HG02678 (cell line): Measurements from ENCODE around the gene ZNF335.
A peak's percentile ranks its signal among the peaks of the same experiment; 100 is the strongest.
"Not testable (repeated sequence)": the region's sequence is repeated elsewhere in the genome, so short reads cannot be mapped to it uniquely, and the experiment has no call there.

ENCODE experiments used
- ATAC-seq: cut with Tn5 transposase; IDR thresholded peaks from one replicate; pipeline ENCODE4 v1.9.1; 2021; ENCODE audit warnings: mild to moderate bottlenecking, moderate library complexity; ENCODE audit not compliant: unreplicated experiment

The ZNF335 gene

DNA sequence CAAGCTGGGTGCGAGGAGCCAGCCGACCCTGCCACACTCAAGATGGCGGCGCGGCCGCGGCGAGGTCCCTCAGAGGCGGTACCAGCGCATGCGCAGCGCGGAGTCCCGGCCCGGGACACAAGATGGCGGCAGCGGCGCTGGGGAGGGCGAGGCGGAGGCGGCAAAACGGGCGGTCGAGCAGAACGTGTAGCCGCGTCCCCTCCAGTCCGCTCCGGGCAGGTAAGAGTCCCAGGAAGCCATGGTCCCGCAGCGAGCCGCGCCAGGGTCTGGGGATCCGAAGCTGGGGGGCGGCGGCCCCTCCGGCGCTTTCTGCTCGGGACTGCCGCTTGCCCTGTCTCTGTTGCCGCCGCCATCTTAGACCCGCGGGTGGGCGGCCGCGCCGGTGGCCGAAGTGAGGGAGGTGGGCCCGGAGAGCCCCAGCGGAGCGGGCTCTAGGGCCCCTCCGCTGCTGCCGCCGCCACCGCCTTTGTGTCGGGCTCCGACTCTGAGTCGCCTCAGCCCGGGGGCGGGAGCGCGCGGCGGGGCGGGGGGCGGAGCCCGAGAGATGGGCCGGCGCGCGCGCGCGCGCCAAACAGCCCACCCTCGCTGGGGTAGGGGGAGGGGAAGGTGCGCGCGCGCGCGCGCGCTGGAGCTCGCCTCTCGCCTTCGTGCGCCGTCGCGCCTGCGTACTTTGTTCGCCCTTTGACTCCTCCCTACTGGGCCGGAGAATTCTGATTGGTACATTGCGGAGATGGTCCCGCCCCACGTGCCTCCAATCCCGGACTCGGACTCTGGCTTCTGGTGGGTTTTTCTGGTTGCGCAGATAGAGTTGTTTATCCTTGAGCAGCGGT is 37.2 kb downstream of the ZNF335 start, which contains the start of gene PCIF1:
PCIF1 (plus strand) TSS at position 98 of the 830 bp plus-strand sequence. CDS start 4,317 bp downstream, outside the sequence.
- peak; percentile 74 for ATAC-seq

DNA sequence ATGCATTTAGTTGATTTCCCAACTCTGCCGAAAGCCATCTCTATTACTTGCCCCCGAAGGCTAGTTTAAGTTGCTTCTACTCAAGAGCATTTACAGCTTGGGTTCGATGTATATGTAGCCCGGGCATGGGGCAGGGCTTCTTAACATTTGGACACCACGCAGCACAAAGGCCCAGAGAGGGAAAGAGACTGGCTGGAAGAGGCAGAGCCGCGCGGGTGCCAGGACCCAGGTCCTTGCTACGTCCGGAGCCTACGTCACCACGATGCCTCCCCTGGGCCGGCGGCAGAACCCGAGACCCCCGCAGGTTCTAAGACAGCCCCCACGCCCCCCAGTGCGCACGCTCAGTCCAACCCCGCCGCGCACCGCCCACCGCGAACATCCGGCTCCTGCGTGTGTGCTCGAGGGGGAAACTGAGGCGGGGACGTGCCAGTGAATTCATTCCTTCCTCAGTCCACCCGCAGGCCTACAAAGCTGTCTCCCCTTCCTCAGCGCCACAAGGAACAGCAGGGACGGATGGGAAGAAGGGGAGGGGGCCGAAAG is 37.9 kb downstream of the ZNF335 start:
- ATAC-seq, result peak; percentile 12

DNA sequence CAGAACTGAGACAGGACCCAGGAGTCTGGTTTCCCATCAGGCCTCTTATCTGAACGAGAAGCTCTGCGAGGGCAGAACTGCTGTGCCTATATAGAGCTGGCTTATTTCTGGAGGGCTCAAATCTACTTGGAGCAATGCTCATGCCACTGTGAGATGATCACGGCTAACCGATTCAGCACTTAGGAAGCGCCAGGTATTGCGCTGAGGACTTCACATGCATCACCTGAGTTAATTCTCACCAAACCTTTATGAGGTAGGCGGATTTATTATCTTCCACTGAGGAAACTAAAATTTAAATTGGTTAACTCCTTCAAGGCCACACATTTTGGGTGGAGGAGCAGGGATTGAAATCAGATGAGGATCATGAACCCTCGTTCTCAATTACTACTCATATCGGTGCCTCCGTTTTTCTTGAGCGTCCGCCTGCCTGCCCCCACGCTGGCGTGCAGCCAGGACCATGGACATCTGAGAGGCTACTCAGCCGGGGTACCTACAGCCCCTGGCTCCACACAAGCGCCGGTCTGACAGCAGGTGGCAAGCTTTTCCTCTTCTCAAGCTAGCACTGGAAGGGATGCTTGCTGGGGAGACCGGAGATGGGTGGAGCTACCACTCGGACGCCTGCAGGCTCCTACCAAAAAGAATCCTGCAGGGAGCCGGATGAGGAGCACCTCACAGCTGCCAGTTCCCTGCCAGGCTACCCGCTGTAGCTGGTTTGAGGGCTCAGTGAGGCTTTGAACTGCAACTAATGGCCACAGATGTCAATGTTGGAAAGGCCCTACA is 38.5 kb downstream of the ZNF335 start:
- no peak for ATAC-seq

DNA sequence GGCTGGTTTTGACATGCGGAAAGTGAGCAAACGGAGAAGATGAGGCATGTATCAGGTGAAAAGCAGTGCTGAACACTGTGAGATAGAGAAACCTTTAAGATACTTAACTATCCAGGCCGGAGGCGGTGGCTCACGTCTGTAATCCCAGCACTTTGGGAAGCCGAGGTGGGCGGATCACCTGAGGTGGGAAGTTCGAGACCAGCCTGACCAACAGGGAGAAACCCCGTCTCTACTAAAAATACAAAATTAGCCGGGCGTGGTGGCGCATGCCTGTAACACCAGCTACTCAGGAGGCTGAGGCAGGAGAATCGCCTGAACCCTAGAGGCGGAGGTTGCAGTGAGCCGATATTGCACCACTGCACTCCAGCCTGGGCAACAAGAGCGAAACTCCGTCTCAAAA is 40.3 kb downstream of the ZNF335 start:
- ATAC-seq, result not testable (repeated sequence)

DNA sequence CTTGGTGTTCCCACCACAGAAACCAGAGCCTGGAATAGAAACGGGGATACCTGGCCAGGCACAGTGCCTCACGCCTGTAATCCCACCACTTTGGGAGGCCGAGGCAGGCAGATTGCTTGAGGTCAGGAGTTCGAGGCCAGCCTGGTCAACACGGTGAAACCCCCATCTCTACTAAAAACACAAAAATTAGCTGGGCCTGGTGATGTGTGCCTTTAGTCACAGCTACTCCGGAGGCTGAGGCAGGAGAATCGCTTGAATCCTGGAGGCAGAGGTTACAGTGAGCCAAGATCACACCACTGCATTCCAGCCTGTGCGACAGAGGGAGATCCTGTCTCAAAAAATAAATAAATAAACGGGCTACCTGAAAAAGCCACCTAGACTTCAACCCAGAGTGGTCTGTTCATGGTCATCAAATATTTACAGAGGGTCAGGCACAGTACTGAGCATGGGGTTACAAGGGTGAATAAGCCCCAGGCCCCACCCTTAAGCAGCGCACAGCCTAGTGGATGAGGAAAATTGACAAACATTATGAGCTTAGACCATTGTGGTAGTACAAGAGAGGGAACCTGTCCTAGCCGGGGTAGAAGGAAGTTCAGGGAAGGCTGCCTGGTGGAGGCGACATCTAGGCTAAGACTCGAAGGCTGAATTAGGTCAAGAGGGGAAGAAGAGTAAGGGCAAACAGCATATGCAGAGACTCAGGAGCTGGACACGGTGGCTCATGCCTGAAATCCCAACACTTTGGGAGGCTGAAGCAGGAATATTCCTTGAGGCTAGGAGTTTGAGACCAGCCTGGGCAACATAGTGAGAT is 44.7 kb downstream of the ZNF335 start:
- ATAC-seq, result no peak

DNA sequence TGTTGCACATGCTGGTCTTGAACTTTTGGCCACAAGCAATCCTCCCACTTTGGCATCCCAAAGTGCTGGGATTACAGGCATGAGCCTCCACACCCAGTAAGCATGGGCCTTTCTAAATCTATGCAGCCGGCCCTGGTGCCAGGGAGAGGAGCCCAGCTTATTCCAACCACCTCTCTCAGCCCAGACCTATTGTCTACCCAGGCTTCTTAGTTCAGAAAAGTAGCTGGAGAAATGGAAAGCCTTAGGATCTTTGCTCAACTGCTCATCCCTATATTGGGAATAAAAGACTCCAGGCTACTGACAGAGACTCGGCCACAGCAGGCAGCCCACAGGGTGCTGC is 45.3 kb downstream of the ZNF335 start:
- no peak for ATAC-seq

DNA sequence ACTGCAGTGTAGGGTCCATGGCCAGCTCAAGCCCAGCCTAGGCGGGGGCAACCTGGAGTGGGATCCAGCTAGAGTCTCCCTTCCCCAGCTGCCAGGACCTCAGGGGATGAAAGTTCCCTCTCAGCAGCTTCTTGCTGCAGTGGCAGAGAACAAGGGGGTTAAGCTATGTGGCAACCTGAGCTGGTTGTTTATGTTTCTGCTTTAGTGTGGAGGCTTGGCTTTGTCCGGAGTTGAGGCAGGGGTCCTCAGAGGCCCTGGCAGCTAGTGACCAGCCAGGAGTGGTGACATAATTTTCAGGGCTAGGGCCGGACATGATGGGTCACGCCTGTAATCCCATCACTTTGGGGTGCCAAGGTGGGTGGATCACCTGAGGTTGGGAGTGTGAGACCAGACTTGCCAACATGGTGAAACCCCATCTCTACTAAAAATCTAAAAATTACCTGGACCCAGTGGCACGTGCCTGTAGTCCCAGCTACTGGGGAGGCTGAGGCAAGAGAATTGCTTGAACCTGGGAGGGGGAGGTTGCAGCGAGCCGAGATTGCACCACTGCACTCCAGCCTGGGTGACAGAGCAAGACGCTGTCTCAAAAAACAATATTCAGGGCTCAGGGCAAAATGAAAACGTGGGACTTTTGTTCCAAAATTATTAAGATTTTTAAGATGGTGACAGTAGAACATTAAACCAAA is 46.0 kb downstream of the ZNF335 start:
- no peak for ATAC-seq

DNA sequence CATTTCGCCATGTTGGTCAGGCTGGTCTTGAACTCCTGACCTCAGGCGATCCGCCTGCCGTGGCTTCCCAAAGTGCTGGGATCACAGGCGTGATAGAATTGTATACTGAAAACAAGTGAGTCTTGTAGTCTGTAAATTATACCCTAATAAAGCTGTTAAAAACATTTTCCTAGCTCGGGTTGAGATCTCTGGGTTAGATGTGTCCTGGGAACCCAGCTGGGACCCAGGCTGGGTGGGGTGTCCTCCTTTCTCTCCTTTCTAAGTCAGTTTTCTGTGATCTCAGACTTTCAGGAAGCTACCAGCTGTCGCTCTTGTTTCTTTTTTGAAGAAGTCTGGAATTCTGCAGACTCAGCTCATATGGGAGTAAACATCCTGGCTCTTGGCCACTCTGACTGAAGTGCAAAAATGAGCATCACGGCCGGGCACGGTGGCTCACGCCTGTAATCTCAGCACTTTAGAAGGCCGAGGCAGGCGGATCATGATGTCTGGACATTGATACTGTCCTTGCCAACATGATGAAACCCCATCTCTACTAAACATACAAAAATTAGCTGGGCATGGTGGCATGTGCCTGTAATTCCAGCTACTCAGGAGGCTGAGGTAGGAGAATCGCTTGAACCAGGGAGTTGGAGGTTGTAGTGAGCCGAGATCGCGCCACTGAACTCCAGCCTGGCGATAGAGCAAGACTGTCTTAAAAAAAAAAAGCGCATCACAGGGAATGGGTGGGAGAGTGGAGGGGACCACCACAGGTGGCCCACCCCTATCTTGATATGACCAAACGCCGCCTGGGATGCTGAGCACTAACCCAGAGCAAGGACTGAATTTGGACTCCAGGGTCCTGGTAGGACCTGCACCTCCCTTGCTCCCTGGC is 47.4 kb downstream of the ZNF335 start:
- ATAC-seq, result no peak

DNA sequence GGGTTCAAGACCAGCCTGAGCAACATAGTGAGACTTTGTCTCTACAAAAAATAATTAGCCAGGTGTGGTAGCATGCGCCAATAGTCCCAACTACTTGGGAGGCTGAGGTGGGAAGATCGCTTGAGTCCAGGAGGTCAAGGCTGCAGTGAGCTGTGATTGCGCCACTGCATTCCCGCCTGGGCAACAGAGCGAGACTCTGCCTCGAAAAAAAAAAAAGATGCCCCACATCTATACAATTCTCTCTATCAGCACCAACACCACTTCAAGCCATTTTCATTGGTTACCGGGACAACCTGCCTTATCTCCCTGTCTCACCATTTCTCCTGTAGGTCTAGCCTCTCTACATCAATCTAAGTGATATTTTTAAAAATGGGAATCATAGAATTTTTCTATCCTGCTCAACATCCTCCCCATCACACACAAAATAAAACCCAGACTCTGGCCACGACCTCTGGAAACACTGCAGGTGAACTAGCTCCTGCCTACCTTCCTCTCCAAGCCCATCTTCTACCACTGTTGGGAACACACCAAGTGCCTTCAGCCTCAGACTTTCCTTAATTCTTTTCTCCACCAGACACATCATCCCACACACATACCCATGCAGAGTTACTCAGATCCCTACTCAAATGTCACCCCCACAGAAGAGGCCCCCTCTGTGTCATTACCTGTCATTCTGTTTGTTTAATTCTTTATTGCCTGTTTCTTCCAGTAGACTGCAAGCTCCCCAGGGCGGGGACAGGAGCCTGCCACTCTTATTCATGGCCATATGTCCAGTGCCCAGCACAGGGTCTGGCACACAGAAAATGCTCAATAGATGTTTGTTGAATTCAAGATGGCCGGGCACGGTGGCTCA is 50.4 kb downstream of the ZNF335 start:
- no peak for ATAC-seq

DNA sequence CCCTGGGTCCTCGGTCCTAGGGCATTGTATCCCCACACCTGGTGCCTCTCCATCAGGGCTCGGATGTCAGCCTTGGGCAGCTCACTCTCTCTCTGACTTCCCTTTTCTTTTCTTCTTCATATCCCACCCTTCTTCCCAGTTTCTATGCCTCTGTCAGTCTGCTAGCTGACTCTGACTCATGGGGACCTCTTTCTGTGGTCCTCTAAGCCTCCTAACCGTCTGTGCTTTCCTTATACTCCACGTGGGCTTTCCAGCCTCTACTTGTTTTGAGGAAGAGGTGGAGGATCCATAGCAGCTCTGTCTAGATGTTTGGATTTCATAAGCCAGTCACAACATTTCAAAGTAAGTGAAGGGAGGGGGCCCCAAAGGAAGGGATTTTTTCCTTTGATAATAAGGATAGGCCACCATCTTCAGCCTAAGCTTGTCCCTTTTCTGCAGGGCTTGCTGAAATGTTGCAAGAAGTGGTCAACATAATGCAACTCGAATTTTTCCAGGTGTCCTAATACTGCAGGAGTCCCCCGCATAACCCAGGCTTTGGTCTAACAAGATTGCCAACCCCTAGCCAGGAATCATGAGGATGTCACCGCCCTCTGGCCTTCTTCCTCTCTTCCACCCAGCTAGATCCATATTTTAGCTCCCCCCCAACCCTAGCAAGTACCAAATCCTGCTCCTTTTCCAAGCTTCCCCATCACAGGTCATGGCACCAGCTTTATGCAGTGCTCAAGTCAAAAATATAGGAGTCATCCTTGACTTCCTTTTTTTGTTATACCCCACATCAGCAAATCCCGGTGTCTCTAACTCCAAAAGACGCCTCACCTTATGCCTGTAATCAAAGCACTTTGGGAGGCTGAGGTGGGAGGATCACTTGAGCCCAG is 51.3 kb downstream of the ZNF335 start:
- ATAC-seq, result no peak

DNA sequence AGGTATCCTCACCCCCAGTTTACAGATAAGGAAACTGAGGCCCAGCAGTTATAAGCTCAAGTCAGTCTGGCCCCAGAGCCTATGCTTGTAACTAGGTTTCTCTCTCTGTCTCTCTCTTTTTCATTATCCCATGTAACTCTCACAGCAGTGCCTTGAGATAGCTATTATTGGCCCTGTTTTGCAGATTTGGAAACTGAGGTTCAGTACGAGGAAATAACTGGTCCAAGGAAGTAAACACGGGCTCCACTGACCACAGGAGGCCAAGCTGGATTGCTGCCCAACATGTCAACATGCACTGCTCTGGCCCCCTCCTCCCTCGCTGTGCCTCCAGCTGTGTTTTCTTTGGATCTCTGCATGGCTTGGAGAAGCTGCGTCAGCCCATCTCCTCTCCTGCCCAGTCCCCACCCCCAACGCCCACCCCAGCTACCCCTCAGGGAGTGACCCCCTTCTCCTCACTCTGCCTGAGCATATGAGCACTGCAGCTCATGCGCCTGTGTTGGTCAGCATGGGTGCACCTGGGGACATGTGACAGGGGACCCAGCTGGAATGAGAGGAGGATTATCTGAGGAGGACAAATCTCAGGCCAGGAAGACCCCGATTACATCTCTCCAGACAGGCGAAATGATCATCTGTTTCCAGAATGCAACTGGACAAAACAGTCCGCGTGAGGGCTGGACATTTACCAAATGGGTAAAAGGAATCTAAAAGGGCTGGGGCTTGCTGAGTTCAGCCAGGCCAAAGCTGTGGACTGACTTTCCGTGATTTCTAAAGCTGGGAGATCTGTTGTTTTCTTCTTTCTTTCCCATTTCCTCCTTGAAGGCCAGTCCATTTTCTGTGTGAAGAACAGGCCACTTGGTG is 52.2 kb downstream of the ZNF335 start:
- ATAC-seq, result no peak

DNA sequence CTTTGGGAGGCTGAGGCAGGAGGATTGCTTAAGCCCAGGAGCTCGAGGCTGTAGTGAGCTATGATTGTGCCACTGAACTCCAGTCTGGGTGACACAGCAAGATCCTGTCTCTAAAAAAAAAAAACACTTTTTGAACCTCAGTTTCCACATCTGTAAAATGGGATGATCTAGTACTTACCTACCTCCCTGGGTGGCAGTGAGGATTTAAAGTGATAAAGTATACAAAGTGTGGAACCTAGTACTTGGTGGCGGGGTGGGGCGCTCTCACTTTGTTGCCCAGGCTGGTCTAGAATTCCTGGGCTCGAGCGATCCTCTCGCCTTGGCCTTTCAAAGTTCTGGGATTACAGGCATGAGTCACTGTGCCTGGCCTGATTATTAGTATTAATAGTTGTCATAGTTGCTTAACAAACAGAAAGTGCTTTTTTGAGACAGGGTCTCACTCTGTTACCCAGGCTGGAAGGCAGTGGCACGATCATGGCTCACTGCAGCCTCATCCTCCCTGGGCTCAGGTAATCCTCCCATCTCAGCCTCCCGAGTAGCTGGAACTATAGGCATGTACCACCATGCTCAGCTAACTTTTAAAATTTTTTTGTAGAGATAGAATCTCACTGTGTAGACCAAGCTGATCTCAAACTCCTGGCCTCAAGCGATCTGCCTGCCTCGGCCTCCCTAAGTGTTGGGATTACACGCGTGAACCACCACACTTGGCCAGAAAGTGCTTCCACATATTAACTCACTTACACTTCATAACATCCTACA is 53.0 kb downstream of the ZNF335 start:
- no peak for ATAC-seq

DNA sequence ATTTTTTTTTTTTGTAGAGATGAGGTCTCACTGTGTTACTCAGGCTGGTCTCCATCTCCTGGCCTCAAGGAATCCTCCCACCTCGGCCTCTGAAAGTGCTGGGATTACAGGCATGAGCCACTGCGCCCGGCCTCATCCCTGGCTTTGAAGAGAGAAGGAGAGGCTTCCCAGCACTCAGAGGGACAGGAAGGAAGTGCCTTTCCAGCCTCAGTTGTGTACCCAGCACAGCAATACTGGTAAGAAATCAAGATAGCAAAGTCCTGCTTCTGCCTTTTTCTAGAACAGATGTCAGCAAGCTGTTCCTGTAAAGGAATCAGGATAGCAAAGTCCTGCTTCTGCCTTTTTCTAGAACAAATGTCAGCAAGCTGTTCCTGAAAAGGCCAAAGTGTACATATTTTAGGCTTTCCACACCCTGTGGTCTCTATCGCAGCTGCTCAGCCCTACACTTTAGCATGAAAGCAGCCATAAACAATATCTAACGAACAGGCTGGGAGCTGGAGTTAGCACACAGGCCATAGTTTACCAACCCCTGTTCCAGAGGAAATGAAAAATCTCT is 53.7 kb downstream of the ZNF335 start:
- no peak for ATAC-seq

DNA sequence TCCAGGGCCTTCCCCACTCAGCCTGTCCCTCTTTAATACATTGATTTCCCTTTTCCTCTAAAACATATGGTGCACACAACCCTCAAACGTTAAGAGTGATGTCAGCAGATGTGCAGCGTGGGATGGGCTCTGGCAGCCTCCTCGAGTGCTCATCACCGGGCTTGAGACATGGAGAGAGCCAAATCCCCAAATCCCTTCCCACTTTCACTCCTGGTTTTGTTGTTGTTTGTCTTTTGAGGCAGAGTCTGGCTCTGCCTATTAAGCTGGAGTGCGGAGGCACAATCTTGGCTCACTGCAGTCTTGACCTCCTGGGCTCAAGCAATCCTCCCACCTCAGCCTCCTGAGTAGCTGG is 54.2 kb downstream of the ZNF335 start:
- no peak for ATAC-seq

DNA sequence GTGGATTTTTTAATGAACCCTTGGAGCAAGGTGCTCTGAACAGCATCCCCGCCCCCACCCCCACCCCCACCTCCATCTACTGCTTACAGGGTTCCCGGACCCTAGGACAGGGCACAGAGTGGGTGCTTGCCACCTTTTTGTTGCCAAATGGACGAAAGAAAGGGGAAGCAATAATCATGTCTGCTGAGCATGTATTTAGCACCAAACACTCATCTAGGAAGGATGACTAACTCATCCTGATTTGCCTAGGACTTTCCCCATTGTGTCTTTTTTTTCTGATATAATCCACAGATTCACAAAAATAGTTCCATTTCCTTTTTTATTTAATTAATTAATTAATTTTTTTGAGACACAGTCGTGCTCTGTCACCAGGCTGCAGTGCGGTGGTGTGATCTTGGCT is 58.9 kb downstream of the ZNF335 start:
- no peak for ATAC-seq

DNA sequence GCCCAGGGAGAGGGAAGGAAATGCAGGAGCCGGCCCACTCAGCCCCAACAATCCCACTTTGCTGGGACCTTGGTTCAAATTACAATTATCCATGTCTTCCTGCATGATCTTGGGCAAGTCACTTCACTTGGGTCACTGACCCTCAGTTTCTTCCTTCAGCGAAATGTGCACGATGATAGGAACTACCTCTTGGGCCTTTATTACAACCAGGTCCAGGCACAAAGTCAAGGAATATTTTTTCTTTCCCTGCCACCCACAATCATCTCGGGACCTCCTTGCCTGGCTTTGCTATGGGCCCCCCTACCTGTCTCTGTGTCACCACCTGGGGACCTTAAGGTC is 59.7 kb downstream of the ZNF335 start:
- ATAC-seq, result no peak
